Stimulated activated CD8-positive, alpha-beta memory T cell treated with anti-CD3 and anti-CD28 coated beads, Interleukin-15, amount 100 ng/mL, for 4 hours (primary cell): ENCODE data around the gene NSDHL.

ENCODE experiments used
- DNase-seq, 2 donors: peaks; one replicate each; pipeline ENCODE4 v3.0.0-alpha.2; 2020; ENCODE audit warnings: low read depth in 2 of 2

NSDHL gene

DNA sequence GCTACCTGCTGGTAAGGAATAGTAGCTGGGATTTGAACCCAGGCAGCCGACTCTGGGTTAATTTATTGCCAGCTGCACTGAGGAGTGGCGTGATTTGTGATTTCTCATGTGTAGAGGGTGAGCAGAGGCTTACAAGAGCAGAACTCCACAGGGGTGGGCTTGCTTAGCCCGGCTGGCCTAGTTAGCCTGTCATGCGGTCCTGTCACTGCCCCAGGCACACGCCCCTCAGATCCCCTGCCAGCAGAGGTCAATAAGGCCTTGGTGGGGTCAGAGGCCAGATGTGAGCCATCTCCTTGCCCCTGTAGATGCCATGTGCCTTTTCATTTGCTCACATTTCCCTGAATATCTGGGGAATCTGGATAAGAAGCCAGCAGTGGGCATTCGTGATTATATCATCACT, 13.4 kb downstream of the NSDHL start:
- no peak for DNase-seq

DNA sequence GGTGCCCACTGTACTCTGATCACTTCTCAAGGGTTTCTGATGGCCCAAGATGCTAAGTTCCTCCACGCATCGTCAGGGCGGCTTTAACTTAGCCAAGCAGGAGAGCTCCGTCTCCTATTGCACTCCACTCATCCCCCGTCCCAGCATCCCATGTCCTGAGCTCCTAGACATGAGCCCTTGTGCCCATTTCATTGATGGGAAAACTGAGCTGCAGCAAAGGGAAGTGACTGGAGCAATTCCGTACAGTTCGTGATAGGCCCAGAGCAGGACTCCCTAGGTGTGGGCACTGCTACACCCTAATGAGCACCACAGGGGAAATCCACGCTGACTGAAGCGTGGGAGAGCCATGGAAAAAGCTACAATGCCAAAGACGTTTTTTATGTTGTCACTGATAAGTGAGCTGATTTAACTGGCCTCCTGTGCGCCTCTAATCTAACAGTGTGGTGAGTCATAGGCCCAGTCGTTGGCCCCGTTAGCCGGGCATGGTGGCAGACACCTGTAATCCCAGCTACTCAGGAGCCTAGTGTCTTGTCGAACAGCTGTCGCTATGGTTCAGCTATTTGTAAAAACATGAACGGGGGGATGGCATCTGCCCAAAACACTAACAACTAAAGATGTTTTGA, 14.9 kb downstream of the NSDHL start:
- no peak for DNase-seq

DNA sequence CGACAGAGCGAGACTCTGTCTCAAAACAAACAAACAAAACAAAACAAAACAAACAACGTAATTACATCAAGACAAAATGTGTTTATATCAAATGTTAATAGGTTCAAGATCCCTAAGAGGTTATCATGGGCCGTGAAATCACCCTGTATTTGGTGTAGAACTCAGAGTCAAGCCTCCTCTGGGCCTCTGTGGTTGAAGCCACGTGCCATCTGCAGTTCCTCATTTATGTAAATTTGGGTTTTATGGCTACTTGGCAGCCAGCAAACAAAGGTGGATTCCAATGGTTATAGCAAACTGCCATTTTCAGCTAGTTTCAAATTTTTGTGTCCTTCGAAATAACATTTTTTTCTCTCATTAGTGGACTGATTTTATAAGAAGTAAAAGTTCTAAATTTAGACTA, 16.4 kb downstream of the NSDHL start:
- DNase-seq: no peak

DNA sequence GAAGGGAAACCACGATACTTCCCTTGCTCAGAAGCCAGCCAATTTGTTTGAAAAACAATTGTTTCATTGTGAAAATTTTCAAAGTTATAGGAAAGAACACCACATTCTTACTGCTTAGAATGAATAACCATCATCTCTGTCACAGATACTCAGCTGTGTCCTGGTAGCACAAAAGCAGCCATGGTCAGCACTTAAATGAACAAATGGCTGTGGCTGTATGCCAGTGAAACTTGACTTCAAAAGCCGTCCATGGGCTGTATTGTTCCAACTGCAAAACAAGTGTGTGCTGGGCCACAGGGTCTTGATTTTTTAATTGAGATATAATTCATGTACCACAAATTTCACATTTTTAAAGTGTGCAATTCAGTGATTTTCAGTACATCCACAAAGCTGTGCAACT, 19.6 kb downstream of the NSDHL start:
- no peak for DNase-seq

DNA sequence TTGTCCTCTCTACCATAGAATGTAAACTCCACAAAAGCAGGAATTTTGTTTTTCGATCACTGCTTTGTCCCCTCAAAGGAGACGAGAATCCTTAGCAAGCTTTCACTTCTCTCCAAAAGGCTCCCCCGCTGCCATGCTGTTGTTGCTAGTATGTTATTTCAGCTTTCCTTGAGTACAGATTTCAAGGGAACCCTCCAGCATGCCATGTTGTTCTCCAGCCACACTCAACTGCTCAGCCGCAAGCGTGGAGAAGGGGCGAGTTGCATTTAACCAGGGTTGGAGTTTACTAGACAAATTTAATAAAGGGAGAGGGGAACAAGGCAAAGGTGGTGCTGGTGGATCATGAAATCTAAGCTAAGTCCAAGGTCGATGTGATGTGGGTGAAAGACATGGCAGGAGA, 23.1 kb downstream of the NSDHL start:
- no peak for DNase-seq

DNA sequence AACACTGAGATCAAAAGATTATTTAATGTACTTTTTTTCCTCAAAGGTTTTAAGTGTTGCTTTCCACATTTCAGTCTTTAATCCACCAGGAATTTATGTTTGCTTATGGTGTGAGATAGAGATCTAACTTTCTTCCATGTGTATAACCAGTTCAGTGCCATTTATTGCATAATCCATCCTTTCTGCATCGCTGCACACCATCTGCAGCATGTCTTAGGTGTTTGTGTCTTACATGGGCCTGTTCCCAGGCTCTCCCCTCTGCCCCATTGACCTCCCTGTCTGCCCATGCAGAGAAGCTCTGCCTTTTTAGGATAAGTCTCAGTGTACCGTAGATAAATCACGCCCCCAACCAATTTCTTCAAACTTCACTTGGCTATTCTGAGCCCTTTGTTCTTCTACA, 30.3 kb downstream of the NSDHL start:
- DNase-seq: no peak

DNA sequence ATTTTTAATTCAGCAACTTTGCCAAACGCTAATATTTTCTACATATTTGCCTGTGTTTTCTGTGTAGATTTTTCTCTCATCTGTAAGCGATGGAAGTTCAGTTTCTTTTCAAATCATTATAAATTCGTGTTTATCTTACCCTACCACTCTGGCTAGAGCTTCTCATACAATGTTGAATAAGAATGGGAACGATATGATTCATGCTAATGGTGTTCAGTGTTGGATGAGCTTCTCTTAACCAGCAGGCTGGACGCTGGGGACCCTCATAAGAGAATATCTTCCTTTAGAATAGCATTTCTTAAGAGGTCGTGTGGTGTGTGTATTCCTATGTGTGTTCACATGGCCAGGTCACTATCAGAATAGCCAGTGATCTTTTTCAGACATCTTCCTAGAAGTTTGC, 31.0 kb downstream of the NSDHL start:
- DNase-seq: no peak

DNA sequence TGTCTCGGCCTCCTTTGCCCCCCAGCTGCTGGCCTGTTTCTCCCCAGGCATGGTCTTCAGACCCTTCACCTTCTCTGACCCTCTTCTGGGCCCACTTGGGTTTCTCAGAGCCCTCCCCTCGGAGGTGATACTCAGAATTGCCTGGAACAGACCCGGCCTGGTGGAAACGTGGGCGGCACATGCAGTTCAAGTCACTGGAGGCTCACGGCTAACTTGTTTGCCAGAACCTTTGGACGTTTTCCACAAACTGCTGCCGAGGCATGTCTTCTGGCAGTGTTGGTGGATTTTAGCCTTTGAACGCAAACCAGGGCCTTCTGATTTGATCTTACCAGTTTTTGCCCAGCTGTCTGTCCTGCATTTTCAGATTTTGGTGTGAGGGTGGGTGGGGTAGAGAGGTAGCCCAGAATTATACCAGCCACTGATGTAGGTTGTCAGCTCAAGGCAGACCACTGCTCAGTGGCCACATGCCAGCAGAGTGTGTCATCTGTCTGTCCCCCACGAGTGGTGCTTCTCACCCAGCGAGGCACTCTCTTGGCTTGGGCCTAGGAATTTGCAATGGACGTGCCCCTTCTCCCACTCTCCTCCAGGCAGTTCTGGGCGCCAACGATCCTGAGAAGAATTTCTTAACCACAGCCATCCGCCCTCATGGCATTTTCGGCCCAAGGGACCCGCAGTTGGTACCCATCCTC, 34.5 kb downstream of the NSDHL start:
- DNase-seq: no peak

DNA sequence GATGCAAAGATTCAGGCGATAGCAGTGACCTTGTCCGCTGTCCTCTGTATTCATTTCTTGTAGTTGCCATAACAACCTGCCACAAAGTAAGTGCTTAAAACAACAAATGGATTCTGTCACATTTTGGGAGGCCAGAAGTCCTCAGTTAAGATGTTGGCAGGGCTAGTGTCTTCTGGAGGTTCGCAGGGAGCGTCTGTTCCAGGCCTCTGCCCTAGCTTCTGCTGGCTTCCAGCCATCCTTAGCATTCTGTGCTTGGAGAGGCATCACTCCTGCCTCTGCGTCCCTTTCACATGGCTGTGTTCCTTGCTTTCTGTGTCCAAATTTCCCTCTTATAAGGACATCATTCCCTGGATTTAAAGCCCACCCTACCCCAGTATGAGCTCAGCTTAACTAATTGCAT, 35.5 kb downstream of the NSDHL start:
- DNase-seq: no peak

DNA sequence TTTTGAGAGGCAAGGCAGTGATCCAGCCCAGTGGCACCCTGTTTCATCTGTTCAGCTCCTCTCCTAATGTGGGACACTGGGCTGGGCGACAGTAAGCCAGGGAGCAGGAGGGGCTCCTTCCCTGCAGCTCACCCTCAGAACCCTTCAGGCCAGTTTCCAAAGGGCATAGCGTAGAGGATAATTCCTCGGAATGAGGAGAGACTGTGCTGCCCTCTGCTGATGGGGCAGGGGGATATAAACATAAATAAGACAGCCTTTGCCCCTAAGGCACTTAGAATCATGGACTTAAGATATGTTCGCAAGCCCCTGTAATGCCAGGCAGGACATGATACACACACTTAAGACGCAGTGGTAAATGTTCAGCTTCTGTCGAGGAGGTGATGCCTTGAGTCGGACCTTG, 39.1 kb downstream of the NSDHL start:
- DNase-seq: no peak

DNA sequence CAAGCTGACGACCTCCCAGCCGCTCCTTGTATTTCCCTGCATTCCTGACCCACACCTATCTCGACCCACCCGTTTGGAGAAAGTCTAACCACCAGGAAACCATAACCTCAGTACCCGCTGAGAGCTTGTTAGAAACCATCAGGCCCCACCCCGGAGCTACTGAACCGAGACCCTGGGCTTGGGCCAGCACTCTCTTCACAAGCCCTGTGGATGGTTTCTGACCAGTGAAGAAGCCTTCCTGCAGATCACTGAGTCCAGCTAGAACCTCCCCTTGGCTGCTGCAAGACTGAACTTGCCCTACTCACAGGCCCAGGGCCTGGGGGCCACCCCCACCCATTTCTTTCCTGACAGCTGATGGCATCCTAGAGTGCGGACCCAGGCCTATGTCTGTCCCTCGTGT, 40.4 kb downstream of the NSDHL start:
- DNase-seq: no peak

DNA sequence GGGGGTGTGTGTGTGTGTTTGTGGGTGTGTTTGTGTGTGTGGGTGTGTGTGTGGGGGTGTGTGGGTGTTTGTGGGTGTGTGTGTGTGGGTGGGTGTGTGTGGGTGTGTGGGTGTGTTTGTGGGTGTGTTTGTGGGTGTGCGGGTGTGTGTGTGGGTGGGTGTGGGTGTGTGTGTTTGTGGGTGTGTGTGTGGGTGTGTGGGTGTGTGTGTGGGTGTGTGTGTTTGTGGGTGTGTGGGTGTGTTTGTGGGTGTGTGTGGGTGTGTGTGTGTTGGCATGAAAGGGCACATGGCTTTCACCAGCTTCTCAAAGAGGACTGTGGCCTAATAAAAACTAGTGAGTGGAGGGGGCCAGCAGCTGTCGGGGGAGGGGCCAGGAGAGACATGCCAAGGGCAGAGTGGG, 41.7 kb downstream of the NSDHL start:
- DNase-seq: no peak

DNA sequence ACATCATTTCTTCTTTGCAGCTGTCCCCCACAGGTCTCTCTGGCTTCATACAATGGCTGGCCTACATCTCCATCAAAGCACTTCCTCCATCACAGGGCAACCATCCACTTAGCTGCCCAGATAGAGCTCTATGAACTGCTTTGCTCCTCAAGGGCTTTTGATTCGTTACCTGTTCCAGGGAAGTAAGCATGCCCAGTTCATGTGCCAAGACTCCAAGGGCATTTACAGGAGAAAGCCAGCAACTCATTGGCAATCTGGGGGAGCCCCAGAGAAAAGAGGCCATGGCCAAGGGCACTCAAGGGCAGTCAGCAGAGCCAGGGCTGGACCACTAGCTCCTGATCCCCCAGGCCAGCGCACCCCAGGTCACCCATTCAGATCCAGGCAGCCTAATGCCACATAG, 42.5 kb downstream of the NSDHL start:
- no peak for DNase-seq

DNA sequence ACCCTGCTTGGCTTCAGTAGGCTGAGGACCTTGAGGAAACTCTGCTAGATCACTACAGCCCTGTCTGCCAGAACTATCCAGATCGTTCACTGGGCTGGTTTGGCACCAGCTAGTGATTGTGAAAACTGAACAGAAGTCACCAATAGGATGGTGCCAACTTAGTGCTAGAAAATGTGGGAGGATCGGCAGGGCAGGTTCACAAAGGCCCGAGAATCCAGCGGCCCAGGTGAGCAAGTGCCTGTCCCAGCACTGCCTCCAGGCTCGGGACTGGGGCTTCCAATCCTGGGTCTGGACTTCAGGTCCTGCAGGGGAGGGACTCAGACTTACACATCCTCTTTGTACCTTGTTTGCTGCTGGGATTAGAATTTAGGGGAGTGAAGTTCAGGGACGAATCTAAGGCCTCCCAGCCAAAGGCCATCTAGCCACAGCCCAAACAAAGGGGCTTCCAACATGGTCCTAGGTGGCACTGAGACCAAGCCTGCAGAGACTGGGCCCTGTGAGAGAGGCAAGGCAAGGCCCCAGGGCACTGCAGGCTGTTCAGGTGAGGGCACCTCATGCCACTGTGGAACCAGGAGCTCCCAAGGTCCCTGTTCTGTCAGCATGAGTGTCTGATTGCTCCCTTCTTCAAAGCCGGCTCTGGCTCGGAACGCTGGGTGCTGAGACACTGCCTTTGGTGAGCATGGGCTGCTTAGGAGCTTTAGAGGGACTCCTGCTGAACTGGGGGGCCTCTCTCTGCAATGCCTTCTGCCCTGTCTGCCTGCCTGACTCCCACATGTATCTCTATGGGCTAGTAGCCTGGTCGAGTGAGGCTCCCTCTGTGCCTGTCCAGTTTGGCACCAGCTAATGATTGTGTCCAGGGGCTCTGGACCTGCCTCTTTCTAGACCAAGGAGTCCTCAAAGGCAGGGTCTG, 46.3 kb downstream of the NSDHL start:
- DNase-seq: no peak

DNA sequence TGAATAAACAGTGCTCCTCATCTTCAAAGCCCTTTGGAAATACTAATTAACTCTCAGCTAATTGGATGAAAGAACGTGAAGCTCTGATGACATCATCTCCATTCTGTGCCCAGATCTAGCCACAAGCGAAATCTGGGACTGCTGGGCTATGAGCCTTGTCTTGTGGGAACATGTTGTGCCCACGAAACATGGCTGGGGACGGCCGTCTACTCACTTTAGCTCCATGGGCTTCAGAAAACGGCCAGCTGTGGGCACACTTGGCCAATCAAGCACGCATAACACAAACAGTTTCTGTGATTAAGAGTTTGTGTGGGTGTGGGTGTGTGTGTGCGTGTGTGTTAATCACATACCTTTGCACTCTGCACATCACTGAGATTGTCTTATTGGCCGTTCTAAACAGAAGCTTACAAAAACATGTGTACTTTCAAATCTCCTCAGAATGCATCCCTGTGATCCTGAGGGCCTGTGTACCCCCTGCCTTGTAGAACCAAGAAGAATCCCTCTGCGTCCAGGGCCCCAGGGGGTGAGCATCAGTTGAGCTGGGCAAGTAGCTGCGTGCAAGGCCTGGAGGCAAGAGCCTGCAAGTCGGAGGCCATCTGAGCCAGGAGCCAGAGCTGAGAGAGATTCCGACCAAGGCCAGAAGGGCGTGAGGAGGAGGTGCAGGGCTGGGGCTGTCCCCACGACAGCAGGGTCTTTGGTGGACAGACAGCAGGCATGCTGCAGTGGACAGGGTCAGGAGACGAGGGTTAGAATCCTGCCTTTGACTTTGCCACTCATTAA, 48.3 kb downstream of the NSDHL start:
- DNase-seq: no peak

DNA sequence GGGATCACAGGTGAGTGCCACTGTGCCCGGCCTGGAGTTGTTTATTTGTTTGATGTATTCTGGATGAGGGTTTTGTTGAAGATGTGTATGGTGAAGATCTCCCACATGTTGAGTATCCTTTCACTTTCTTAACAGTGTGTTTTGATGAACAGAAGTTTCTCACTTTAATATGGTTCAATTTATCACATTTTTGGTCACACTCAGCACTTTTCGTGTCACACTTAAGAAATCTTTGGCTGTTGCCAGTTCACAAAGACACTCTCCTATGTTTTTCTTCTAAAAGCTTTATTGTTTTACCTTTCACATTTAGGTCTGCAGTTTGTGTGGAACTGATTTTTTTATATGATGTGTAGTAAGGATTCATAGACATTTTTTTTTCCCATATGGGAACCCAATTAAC, 50.4 kb downstream of the NSDHL start:
- no peak for DNase-seq

DNA sequence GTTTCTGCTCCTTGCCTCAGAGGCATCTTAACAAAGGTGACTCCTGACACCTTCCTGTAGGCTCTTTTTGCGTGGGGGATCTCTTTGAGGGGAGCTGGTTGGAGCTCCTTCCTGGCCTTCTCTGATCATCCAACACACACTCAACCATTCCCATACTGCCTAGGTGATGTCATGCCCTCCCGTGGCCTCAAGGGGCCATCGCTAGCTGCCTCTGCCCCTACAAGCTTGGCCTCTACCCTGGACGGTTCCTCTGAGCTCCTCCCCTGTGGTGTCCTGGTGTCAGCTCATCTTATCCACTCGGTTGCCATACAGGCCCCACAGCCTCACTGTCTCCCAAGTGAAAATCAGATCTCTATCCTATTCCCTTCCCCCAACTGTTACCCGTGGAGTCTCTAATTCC, 53.3 kb downstream of the NSDHL start:
- no peak for DNase-seq

DNA sequence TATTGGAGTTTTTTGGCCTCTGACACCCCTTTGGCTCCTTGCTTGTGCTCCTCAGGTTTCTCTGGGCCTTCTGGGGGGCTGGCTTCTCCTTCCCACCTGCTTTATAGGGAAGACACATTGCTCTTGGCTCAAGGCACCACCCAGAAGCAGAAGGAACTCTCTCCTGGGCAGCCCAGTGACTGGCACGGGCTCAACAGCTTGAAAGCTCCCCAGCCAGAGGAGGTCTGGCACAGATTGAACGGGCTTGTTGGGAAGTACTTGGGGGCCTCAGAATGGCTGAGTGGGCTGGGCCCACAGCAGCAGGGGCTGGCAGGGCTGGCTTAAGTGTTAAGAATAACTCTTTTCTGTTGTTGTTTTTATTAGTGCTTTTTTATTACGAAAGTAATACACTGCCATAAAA, 55.9 kb downstream of the NSDHL start:
- no peak for DNase-seq

DNA sequence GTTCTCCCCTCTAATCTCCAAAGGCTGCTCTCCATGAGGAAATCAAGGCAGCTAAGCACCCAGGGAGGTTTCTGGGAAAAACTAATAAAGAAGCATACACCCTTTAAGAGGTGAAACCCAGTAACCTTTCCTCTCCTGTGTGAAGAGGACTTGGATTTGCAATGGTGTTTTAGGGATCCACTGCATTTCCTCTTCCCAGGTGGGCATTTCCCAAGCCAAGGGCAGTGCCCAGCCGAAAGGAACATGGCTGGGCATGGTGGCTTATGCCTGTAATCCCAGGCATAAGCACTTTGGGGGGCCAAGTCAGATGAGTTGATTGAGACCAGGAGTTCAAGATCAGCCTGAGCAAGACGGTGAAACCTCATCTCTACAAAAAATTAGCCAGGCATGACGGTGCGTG, 61.6 kb downstream of the NSDHL start:
- no peak for DNase-seq

DNA sequence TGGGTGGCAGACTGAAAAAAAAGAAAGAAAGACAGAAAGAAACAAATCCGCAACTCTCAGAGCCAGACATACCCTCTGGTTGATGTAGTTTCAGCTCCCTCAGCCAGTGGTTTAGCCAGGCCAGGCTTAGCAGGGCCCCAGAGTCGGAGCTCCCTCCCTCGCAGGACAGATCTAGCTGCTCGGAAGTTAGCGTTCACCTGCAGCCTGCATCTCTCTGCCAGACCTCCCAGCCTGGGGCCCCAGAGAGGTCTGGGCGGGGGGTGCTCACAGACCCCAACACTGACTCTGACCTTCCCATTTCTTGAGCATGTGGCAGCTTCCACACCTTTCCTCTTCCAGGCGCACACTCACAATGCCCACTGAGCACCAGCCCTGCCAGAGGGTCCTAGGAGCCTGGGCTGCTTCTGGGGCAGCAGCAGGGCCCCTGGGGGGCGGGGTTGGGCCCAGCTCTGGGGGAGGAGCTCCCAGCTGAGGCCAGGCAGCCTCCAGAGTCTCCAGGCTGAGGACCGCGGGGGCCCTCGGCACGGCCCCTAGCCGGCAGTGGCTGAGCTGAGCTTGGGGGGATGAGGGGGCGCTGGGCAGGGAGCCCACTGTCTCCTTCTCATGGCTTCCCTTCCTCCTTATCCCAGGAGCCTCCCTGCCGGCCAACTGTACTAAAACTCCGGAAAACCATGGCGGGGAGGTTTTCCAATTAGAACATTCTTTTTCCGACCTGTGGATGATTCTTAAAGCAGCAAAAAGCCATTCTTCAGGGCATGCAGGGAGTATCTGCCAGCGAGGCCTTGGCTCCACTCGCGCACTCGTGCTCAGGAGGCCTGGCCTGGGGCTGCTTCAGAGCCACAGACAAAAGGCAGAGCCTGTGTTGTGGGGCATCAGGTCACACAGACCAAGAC, 62.4 kb downstream of the NSDHL start:
- DNase-seq: no peak

DNA sequence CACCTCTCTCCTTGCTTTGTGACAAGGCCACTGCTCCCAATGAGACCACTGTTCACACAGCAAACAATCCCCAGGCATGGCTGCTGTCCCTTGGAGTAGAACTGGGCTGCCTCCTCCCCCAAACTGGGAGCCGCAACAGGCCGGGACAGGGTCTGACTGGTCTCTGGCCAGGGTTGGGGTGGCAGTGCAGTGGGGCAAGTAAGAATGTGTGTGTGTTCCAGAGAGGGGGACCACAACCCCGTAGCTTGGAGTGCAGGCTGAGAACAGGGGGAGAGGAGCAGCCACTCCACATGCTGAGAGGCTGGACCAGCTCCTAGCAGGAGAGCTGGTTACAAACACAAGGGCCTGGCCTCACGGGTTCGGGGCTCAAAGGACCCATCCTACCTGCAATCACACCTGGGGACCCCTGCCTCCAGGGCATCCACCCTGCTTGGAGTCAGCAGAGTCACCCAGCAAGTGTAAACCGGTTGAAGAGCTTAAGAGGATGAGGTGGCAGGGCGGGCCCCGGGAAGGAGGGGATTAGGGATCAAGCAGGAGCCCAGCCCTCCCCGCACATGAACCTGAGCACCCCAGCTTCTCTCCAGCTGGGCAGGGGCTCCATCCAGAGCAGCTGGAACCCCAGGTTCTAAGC, 63.2 kb downstream of the NSDHL start:
- DNase-seq: no peak
